NCI-H2196 treated with DMSO at 0.1 percent for 48 hours (cell line): ENCODE measurements around the gene TMEM139.
"Not testable (repeated sequence)": the region's sequence is repeated elsewhere in the genome, so short reads cannot be mapped to it uniquely, and the experiment has no call there.

Experiments
- DNase-seq: peaks from one replicate; lab custom pipeline; 2025; ENCODE audit not compliant: unreplicated experiment; lab: John Stamatoyannopoulos, UW

Gene TMEM139

DNA sequence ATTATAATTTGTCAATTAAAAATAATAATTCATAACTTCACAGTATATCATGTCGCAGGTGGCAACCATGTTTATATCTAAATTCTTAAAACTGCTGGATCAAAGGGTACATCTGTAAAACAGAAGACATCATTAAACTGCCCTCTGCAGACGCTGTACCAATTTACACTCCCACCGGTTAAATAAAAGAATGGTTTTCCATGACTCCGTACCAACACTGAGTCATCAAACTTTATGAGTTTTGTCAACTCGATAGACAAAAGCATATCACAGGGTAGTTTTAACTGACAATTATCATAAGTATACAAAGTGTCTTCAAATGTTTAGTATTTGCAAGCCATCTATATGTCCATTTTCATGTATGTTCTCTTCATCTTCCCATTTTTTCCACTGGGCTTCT lies 27.3 kb upstream of the TMEM139 start:
- no peak for DNase-seq

DNA sequence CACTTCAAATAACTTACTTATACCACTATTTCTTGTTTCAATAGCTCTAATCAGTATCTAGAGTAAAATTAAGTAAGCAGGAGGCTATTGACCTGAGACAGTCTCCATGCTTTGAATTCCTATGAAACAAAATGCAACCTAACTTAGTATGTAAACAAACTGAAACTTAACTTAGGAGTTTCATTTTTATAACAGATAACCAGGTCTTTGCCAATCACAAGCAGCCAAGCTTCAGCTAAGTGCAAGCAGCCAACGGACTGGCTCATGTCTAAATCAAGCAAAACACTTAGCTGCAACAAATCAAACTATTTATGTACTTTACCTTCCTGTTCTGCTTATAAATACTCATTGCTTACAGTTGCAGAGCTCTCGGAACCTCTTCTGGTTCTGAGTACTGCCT lies 25.9 kb upstream of the TMEM139 start:
- no peak for DNase-seq

DNA sequence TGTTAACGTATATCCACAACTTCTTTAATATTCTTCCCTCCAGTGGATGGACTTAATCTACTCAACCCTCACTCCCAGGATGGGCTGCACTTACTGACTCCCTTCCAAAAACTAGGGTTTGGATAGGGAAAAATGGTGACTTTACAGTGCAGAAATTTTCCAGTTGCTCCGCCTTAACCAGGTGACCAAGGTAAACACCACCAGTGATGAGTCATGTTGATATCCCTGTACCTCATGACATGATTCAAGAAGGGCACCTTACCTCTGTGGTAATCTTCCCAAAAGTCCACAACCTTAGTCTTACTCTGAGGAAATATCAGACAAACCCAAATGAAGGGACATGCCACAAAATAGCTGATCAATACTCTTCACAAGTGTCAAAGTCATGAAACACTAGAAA lies 25.0 kb upstream of the TMEM139 start:
- no peak for DNase-seq

DNA sequence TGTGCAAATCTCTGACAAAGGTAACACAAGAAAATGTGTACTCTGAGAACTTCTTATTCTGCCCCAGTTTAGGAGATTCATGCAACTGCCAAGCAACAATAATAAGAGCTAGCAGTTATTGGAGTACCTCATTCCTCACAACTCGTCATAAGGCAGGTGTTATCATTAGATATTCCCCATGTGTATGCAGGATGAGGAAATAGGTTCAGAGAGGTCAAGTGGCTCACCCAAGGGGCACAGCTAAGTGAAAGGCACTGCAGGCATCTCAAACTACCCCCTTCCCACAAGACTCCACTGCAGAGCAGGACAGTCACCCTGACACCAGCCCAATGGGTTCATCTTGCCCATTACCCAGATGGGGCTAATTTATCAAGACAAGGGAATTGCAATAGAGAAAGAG lies 22.9 kb upstream of the TMEM139 start:
- DNase-seq, result no peak

DNA sequence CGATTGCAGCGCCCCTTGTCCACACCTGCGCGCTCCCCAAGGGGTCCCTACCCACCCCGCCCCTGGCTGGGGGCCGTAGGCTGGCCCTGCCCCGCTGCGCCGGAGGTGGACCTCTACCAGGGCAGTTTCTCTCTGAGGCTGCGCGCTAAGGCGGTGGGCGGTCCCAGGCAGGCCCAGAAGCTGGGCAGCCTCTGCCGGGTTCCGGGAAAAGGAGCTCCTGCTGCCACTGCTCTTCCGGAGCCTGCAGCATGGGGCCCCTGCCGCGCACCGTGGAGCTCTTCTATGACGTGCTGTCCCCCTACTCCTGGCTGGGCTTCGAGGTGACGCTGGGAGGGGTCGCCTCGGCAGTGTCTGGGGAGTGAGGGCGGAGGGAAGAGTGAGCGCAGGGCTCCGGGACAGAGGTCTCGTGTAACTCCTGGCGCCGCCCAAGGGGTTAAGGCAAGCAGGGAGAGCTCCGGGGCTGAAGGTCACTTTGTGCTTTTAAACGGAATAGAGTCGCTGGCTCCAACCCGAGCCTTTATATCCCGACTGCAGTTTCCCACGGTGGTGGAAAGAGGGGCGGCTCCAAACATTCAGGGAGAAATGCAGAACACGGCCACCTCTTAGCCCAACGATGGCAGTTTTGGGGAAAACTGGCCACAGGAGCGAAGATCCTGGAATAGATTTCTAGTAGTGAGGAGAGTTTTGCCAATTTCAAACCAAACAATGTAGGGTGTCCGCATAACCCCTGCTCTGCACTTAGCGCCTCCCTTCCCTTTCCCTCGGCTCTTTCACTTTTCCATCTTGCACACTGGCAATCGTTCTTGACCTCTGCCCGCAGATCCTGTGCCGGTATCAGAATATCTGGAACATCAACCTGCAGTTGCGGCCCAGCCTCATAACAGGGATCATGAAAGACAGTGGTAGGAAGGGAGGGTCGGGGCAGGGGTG lies 21.2 kb upstream of the TMEM139 start, which contains the start of gene GSTK1:
Gene GSTK1, plus strand, starts transcription at position 176 of the 930 bp plus-strand sequence. Its CDS starts 73 bp downstream, at position 249.
- peak; percentile 53 for DNase-seq

DNA sequence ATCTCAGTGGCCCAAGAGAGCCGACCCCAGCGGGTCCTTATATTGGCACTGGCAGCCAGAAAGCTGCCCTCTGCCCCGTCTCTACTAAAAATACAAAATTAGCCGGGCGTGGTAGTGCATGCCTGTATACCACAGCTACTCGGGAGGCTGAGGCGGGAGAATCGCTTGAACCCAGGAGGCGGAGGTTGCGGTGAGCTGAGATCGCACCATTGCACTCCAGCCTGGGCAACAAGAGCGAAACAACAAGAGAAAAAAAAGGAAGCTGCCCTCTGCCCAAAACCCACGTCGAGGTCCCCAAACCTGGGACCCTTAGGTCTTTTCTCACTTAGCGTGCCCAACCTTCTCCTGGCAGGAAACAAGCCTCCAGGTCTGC lies 20.6 kb upstream of the TMEM139 start:
- not testable (repeated sequence) for DNase-seq

DNA sequence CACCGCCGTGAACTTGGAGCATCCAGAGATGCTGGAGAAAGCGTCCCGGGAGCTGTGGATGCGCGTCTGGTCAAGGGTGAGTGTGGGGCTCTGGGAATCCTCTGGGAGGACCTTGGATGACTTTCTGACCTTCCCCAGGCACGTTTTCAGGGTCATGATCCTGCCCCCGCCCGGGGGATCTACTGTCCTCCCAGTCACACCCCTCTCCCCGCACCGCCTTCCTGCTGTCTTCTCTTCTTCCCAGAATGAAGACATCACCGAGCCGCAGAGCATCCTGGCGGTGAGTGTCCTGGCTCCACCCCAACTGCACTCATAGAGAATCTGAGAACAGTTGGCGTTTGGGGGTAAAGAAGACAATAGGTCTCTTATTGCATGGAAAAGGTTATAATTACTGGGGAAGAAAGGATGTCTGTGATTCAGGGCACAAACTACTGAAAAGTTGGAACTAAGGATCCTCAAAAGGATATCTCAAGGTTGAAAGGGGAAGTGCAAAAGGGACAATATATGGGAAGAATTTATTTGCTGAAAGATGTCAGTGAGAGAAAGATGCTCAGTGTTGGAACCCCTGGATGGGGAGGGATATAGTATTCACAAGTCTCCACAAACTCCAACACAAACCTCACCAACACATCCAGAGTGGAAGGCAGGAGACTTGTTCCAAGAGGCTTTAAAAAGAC lies 19.6 kb upstream of the TMEM139 start:
- DNase-seq, result no peak

DNA sequence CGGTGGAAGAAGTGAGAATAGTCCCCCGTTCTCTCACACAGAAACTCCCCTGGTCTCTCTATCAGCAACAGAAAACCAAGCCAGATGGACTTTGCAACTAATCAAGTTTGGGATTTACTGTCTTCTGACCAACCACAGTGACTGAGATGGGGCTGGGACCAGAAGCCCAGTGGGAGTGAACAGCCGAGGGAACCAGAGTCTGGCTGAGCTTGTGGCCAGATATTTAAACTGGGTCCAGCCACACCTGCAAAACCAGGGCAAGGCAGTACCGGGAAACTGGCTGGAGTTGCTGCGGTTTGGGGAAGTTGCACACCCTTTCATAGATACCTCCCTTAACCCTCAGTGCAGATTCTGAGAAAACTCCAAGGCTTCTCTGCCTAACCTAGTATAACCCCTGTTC lies 15.5 kb upstream of the TMEM139 start:
- DNase-seq, result no peak

DNA sequence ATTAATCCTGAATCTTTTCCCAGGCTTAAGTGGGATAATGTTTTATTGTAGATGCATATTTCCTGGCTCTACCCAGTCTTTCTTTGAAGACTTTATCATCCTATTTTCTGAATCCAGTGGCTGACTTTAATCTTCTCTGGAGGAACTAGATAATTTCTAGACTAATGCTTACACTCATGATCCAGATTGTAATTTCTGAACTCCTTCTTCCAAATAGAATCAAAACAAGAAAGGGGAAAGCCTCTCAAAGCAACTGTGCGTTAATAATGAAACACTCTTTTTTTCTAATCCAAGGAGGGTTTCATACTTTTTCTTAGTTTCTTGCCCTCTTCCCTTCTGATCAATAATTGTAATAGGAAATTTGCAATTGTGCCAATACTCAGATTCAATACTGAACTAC lies 13.5 kb upstream of the TMEM139 start:
- no peak for DNase-seq

DNA sequence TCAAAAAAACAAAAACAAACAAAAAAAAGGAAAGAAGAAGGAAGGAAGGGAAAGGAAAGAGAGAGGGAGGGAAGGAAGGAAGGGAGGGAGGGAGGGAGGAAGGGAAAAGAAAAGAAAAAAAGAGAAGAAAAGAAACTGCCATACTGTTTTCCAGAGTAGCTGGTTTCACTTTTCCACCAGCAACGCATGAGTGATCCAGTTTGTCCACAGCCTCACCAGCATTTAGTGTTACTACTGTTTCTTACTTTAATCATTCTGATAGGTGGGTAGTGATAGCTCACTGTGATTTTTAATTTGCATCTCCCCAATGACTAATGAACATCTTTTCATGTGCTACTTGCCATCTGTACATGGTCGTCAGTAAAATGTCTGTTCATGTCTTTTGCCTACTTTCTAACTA lies 11.9 kb upstream of the TMEM139 start:
- no peak for DNase-seq

DNA sequence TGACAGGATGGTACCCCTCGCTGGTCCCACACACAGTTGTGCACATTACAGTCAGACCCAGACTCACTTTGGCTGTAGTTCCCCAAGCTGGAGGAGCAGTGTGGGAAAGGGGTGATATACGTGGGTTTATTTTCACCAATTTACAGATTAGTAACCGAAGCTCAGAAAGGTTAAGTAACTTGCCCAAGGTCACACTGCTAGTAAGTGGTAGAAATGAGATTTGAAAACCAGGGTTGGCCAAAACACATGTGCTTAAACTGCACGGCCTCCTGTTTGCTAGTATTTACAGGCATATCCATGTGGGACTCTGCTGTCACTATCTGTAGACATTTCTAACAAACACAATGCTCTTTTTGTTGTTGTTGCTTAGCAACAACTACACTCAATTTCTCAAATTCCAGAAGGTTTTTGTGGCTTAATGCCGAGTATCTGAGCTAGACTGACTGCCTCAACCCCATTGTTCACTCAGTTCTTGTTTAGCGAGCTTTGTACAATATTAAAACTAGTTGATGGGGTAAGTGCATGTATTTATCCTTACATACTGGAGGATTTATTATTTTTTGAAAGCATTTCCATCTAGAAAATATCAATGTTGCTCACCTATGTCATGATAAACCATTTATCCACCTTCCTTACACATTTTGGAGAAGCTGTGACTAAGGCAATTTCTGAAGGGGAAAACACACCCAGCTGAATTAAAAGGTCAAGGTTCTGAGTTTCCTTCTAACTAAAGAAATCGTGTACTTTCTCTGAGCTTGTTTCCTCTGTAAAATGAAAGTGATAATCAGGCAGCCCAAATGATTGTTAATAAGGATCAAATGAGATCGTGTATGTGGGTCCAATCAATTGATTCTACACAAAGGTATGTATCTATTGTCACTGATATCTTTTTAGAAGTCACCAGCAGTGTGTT lies 5.3 kb upstream of the TMEM139 start:
- DNase-seq, result peak; percentile 9

DNA sequence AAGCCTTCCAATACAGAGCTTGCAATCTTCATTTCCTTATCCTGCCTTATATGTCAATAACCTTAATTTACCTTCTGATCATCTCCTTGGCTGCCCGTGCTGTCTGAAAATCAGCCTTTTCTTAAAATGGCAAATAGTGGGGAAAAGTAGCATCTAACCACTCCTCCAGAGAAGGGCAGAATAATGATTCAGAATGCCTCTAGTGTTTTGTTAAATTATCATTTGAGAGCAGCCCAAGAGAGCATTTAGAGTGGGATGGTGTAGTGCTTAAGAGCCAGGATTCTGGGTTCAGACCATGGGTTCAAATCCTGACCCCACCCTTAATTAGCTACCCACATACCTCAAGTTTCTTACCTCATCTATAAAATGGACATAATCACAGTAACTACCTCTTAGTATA lies 4.6 kb upstream of the TMEM139 start:
- no peak for DNase-seq

DNA sequence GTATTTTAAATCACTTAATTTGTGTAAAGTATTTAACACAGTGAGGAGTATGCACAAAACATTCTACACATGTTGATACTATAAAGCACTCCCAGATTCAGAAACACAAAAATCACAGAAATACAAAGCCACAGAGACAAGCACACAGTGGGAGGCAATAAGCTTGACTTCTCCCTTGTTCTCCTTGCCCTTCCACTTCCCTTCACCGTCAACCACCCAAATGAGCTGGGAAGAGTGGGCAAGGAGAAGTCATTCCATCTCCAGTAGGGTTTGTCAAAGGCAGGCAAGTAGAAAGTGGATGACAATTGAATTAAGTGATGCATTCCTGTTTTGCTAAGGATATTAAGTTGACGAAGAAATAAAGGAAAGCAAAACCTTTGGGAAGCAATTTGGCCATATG lies 4.2 kb upstream of the TMEM139 start:
- DNase-seq, result no peak

DNA sequence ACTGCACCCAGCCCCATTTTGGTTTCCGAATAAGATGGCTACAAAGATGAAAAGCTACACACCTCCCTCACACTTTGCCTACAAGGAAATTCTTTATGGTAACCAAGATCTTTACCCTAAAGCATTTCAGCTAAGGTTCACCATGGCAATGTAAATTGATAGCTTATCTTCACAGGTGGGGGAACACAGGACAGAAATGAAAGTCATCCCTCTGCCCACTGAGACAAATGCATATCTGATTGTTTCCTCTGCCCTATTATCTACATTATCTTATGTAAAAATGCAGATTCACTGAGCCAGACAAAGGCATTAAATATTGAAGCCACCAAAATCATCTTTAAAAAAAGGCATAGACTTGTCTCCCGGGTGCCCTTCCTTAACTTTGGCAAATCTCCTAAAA lies 3.2 kb upstream of the TMEM139 start:
- DNase-seq, result no peak

DNA sequence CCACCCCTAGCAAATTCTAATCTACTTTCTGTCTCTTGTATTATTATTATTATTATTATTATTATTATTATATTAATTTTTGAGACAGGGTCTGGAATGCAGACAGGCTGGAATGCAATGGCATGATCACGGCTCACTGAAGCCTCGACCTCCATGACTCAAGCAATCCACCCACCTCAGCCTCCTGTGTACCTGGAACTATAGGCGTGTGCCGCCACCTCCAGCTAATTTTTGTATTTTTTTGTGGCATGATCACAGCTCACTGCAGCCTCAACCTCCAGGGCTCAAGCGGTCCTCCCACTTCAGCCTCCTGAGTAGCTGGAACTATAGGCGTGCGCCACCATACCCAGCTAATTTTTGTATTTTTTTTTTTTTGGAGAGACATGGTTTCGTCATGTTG lies 2.6 kb upstream of the TMEM139 start:
- no peak for DNase-seq

DNA sequence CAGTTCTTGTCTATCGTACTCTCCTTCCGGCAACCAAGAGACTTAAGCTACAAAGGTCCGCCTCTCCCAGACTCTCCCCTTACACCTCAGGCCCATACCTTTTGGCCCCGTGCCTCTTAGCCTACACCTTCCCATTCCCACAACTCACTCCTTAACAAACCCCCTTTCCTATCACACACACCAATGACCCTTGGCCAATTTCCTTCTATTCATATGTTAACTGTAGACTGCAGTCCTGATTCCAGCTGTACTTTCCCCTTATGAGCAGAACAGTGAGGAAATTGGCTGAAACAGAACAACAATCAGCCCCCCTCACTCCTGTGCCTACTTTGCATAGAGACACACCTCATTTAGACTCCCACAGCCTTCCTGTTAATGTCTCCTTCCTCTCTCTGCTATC lies 1.4 kb upstream of the TMEM139 start:
- DNase-seq, result no peak

DNA sequence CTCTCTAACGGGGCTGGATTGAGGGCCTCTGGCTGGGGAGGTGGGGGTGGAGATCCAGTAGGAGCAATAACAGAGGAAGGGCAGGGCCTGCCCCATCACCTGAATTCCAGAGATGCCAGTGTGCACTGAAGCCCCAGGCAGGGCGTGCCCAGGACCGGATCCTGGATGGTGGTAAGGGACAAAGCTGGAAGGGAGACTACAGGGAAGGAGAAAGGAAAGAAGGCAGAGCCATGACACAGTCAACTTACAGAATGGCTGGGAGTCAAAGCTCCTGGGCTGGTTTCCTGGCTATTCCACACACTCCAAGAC lies 666 bp downstream of the TMEM139 start:
- DNase-seq, result no peak

DNA sequence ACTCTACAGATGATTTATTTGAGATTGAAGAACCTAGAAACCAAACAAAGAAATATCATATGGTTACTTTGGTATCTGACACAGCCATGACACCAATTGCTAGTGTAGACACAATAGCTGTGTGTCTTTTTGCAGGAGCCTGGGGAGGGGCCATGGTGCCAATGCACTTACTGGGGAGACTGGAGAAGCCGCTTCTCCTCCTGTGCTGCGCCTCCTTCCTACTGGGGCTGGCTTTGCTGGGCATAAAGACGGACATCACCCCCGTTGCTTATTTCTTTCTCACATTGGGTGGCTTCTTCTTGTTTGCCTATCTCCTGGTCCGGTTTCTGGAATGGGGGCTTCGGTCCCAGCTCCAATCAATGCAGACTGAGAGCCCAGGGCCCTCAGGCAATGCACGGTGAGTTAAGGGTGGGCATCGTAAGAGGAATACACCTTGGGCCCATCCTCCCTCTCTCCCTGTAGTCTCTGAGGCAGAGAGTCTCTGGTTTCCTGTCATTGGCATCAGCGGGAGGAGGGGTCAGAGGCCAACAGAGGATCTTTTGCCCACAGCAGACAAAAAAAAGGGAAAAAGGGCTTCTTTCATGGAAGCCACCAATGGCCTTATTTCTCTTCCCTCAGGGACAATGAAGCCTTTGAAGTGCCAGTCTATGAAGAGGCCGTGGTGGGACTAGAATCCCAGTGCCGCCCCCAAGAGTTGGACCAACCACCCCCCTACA lies 1.2 kb downstream of the TMEM139 start:
- no peak for DNase-seq

DNA sequence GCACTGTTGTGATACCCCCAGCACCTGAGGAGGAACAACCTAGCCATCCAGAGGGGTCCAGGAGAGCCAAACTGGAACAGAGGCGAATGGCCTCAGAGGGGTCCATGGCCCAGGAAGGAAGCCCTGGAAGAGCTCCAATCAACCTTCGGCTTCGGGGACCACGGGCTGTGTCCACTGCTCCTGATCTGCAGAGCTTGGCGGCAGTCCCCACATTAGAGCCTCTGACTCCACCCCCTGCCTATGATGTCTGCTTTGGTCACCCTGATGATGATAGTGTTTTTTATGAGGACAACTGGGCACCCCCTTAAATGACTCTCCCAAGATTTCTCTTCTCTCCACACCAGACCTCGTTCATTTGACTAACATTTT lies 1.7 kb downstream of the TMEM139 start:
- no peak for DNase-seq

DNA sequence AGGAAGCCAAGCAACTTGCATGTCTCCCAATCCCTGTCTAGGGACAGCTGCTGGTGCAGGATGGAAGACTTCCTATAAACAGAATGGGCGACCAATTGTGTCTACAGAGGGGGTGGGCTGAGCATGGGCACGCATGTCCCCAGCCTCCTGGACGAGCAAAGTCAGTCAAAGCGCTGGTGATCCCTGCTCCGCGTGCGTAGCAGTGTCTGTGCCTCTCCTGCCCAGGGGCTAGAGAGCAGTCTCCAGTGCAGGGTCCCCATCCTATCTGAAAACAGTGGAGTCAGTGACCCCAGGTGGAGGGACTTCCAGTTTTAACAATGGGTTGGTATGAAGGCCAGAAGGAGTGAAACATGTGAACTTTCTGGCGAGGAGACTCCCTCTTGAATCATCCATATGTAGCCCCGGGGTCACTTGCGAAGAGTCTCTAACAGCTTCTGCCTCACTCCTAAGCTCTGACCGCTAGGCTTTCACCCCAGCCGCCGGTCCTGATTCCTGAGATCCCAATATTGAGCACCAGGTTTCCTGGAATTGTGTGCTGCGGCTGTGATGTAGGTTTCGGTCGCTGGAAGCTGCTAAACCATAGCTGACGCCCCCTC lies 2.7 kb downstream of the TMEM139 start:
- DNase-seq, result no peak
